Gastroesophageal sphincter (tissue), 4 donors: ENCODE measurements around the gene SETD1B. TPM values are rescaled to one million over a fixed set of nuclear protein-coding genes. Genes with fewer than 3 reads are reported as not detected.

ENCODE experiments used
- ATAC-seq: fragments of 150-250 bp; one replicate; pipeline ENCODE4 v1.9.1; 2016; ENCODE audit warnings: mild to moderate bottlenecking, moderate library complexity
- H3K27ac ChIP-seq, 4 donors: fragments of 200-600 bp; sonication (generic) in 3 of 4; 1 replicate in 3 of 4; 2 replicates in 1 of 4; pipeline ENCODE4 v1.5.1; 2016 to 2019
- H3K27me3 ChIP-seq: fragments of 200-600 bp; sonication (generic); one replicate; pipeline ENCODE4 v1.5.1; 2019
- H3K36me3 ChIP-seq, 2 donors: fragments of 200-600 bp; sonication (generic); one replicate each; pipeline ENCODE4 v1.5.1; 2019; ENCODE audit warnings: control low read depth in 1 of 2
- H3K4me1 ChIP-seq, 3 donors: fragments of 200-600 bp; sonication (generic); 1 replicate in 2 of 3; 2 replicates in 1 of 3; pipeline ENCODE4 v1.5.1; 2016 to 2019; ENCODE audit warnings: control low read depth in 2 of 3
- H3K4me3 ChIP-seq, 2 donors: fragments of 200-600 bp; sonication (generic); one replicate each; pipeline ENCODE4 v1.5.1; 2019; ENCODE audit warnings: mild to moderate bottlenecking in 1 of 2, moderate library complexity in 1 of 2
- H3K9me3 ChIP-seq, 3 donors: fragments of 200-600 bp; sonication (generic); one replicate each; pipeline ENCODE4 v1.5.1; 2017 to 2019; ENCODE audit warnings: control low read depth in 2 of 3
- EP300 ChIP-seq: sonication (generic); formaldehyde crosslinking; IDR thresholded peaks from one replicate; pipeline ENCODE4 v1.6.1; 2017; ENCODE audit warnings: antibody characterized with exemption, mild to moderate bottlenecking
- POLR2A ChIP-seq, 2 donors: fragments of 450-650 bp; IDR thresholded peaks; one replicate each; pipeline ENCODE4 v1.6.1; 2017; ENCODE audit warnings: antibody characterized with exemption in 2 of 2, mild to moderate bottlenecking in 2 of 2, moderate library complexity in 1 of 2
- POLR2AphosphoS5 ChIP-seq: sonication (generic); formaldehyde crosslinking; IDR thresholded peaks from one replicate; pipeline ENCODE4 v1.6.1; 2017; ENCODE audit warnings: antibody characterized with exemption
- WGBS, 2 donors: methylation state at CpG; one replicate each; pipeline ENCODE4 v1.1.5; 2018; ENCODE audit warnings: low coverage in 1 of 2; 5-methylcytosine and 5-hydroxymethylcytosine counted together
- total RNA-seq, 4 donors: library from RNA; depleted of rRNA; stranded (reverse); fragments of >200 nt; gene quantifications; one replicate each; pipeline ENCODE4 v1.1.0, GENCODE V29; 2016
- TF ChIP-seq, protein P1 (sequence below), 4 experiments: fragments of 200-600 bp in 2 of 4; fragments of 450-650 bp in 2 of 4; sonication (generic) in 1 of 4; IDR thresholded peaks; one replicate each; pipeline ENCODE4 v1.5.1; 2017 to 2019; ENCODE audit warnings: antibody characterized with exemption in 4 of 4, mild to moderate bottlenecking in 2 of 4, moderate library complexity in 2 of 4

Gene SETD1B
- total RNA-seq, 4 donors from 2014 or later, result 9.6 to 25.1 (median 20.3) TPM

DNA sequence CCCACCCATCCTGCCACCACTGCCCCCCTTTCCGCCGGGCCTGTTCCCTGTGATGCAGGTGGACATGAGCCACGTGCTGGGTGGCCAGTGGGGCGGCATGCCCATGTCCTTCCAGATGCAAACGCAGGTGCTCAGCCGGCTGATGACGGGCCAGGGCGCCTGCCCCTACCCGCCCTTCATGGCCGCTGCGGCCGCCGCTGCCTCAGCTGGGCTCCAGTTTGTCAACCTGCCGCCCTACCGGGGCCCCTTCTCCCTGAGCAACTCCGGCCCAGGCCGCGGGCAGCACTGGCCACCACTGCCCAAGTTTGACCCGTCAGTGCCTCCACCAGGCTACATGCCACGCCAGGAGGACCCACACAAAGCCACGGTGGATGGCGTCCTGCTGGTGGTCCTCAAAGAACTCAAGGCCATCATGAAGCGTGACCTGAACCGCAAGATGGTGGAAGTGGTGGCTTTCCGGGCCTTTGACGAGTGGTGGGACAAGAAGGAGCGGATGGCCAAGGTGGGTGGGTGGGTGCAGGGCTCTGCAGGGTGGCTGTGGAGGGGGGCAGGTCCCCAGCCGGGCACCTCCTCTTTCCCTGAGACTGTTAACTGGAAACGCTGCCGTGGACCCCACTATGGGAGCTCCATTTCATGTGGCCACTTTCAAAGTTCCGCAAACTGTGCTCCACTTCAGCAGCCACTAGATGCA, 10.8 kb downstream of the SETD1B start:
- Histone ChIP-seq H3K36me3 (peaks cover 0 to 78% of the 10 kb centered on the region in 2 donors), H3K9me3 (no peaks in the 10 kb centered on the region), H3K27me3 (no peaks in the 10 kb centered on the region), H3K4me3 (no peak overlapping the region), H3K4me1 (peaks cover 0 to 51% (median 32%) of the 10 kb centered on the region in 3 donors), H3K27ac (no peak overlapping the region)
- TF ChIP-seq POLR2AphosphoS5 (no peak), POLR2A (IDR thresholded peaks at IDR 0.05) (no peak), EP300 (no peak)
- TF ChIP-seq, protein P1, sequence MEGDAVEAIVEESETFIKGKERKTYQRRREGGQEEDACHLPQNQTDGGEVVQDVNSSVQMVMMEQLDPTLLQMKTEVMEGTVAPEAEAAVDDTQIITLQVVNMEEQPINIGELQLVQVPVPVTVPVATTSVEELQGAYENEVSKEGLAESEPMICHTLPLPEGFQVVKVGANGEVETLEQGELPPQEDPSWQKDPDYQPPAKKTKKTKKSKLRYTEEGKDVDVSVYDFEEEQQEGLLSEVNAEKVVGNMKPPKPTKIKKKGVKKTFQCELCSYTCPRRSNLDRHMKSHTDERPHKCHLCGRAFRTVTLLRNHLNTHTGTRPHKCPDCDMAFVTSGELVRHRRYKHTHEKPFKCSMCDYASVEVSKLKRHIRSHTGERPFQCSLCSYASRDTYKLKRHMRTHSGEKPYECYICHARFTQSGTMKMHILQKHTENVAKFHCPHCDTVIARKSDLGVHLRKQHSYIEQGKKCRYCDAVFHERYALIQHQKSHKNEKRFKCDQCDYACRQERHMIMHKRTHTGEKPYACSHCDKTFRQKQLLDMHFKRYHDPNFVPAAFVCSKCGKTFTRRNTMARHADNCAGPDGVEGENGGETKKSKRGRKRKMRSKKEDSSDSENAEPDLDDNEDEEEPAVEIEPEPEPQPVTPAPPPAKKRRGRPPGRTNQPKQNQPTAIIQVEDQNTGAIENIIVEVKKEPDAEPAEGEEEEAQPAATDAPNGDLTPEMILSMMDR (IDR thresholded peaks at IDR 0.05), result no peak
- no peak for ATAC-seq
- 100% methylated on average over 4 of the region's 31 CpGs; no CpG with 5 or more reads in 1 of the 2 donors for WGBS, 2 donors

DNA sequence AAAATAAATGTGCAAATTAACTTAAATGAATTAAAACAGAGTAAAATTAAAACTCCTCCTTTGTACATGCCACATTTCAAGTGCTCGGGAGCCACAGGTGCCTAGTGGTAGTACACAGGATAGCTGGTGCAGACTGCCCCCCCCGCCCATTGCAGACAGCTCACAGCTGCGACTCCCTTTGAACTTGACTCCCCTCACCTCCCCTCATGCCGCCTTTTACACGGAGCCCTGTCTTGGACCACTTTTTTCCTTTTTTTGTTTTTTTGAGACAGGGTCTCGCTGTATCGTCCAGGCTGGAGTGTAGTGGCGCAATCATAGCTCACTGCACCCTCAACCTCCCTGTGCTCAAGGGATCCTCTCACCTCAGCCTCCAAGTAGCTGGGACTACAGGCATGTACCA, 11.5 kb downstream of the SETD1B start:
- 78 to 80% methylated on average over 4 to 8 of the region's 8 CpGs for WGBS, 2 donors
- H3K4me3 ChIP-seq, result no peak overlapping the region
- ATAC-seq, result no peak
- H3K4me1 ChIP-seq, result peaks cover 0 to 44% (median 30%) of the 10 kb centered on the region in 3 donors
- TF ChIP-seq, protein P1 (IDR thresholded peaks at IDR 0.05), result no peak
- no peak for TF ChIP-seq POLR2AphosphoS5
- TF ChIP-seq POLR2A (IDR thresholded peaks at IDR 0.05), result no peak
- TF ChIP-seq EP300, result no peak
- H3K36me3 ChIP-seq, result peaks cover 0 to 78% of the 10 kb centered on the region in 2 donors
- H3K9me3 ChIP-seq, result no peaks in the 10 kb centered on the region
- H3K27me3 ChIP-seq, result no peaks in the 10 kb centered on the region
- no peak overlapping the region for H3K27ac ChIP-seq

DNA sequence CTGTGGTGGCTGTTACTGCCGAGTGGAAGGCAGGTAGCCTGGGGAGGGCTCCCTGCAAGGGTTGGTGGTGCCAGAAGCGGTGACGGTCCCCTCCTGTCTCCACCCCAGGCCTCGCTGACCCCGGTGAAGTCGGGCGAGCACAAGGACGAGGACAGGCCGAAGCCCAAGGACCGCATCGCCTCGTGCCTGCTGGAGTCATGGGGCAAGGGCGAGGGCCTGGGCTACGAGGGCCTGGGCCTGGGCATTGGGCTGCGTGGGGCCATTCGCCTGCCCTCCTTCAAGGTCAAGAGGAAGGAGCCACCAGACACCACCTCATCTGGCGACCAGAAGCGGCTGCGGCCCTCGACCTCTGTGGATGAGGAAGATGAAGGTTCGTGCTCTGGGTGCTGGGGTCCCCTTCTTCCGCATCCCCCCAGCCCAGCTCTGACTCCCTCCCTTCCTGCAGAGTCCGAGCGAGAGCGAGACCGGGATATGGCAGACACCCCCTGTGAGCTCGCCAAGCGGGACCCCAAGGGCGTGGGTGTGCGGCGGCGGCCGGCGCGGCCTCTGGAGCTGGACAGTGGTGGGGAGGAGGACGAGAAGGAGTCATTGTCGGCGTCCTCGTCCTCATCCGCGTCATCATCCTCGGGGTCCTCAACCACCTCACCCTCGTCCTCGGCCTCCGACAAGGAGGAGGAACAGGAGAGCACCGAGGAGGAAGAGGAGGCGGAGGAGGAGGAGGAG, 13.3 kb downstream of the SETD1B start:
- Histone ChIP-seq H3K9me3 (no peaks in the 10 kb centered on the region), H3K4me3 (no peak overlapping the region), H3K4me1 (peaks cover 0 to 26% (median 14%) of the 10 kb centered on the region in 3 donors), H3K27me3 (no peaks in the 10 kb centered on the region), H3K27ac (no peak overlapping the region), H3K36me3 (peaks cover 0 to 87% of the 10 kb centered on the region in 2 donors)
- no peak for ATAC-seq
- TF ChIP-seq, protein P1 (IDR thresholded peaks at IDR 0.05), result no peak
- TF ChIP-seq POLR2AphosphoS5 (no peak), EP300 (no peak)
- 80% methylated on average over 2 of the region's 47 CpGs; no CpG with 5 or more reads in 1 of the 2 donors for WGBS, 2 donors

DNA sequence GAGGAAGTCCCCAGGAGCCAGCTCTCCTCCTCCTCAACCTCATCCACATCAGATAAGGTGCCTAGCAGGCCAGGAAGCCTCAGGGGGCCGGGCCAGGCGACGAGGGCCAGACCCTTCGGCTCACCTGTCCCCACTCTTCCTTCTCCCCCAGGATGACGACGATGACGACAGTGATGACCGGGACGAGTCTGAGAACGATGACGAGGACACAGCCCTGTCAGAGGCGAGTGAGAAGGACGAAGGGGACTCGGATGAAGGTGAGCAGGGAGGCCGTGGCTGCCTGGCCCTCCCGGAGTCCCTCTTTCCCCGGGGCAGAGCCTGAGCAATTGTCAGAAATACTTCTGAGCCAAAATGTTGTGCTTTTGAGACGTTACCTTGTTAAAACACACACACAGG, 13.8 kb downstream of the SETD1B start:
- H3K36me3 ChIP-seq, result peaks cover 0 to 92% of the 10 kb centered on the region in 2 donors
- no peaks in the 10 kb centered on the region for H3K9me3 ChIP-seq
- TF ChIP-seq, protein P1 (IDR thresholded peaks at IDR 0.05), result no peak
- TF ChIP-seq POLR2AphosphoS5 (no peak), POLR2A (IDR thresholded peaks at IDR 0.05) (no peak), EP300 (no peak)
- H3K4me3 ChIP-seq, result no peak overlapping the region
- H3K4me1 ChIP-seq, result peaks cover 0 to 21% (median 10%) of the 10 kb centered on the region in 3 donors
- WGBS, 2 donors, result 85 to 91% methylated on average over 3 to 6 of the region's 18 CpGs
- ATAC-seq, result no peak
- H3K27ac ChIP-seq, result no peak overlapping the region
- H3K27me3 ChIP-seq, result no peaks in the 10 kb centered on the region
